H1 (cell line): Measurements from ENCODE around the gene CC2D2A. TPM values are rescaled to one million over a fixed set of nuclear protein-coding genes. Genes with fewer than 3 reads are reported as not detected.

ENCODE experiments used
- BACH1 ChIP-seq: IDR thresholded peaks from 2 replicates; pipeline ENCODE4 v1.6.1; 2012; ENCODE audit warnings: low read length, improper control_type of control experiment
- BRCA1 ChIP-seq: IDR thresholded peaks from 2 replicates; pipeline ENCODE4 v1.6.1; 2012; ENCODE audit warnings: low read depth, low read length, improper control_type of control experiment
- CHD7 ChIP-seq: fragments of 300-600 bp; sonication (generic); IDR thresholded peaks from 2 replicates; pipeline ENCODE4 v1.7.1; 2012; ENCODE audit warnings: low read length, moderate library complexity, mild to moderate bottlenecking, inconsistent platforms; ENCODE audit not compliant: insufficient replicate concordance
- E2F6 ChIP-seq: IDR thresholded peaks from 2 replicates; pipeline ENCODE4 v1.6.1; 2012; ENCODE audit warnings: inconsistent platforms
- KDM5A ChIP-seq: fragments of 200-600 bp; IDR thresholded peaks from 2 replicates; pipeline ENCODE4 v1.7.1; 2012; ENCODE audit warnings: mild to moderate bottlenecking, low read length, inconsistent platforms, mixed read lengths
- PHF8 ChIP-seq: fragments of 200-600 bp; sonication (generic); conservative IDR thresholded peaks from 2 replicates; pipeline ENCODE4 v1.7.1; 2012; ENCODE audit warnings: low read depth, mild to moderate bottlenecking, inconsistent platforms, low read length, moderate library complexity
- RXRA ChIP-seq: IDR thresholded peaks from 2 replicates; pipeline ENCODE4 v1.6.1; 2011; ENCODE audit warnings: low read depth, mild to moderate bottlenecking, low read length, moderate library complexity; ENCODE audit not compliant: insufficient read depth
- SAP30 ChIP-seq: fragments of 300-600 bp; sonication (generic); IDR thresholded peaks from 2 replicates; pipeline ENCODE4 v1.7.1; 2012; ENCODE audit warnings: low read length, moderate library complexity, mild to moderate bottlenecking, inconsistent platforms; ENCODE audit not compliant: insufficient read depth, insufficient replicate concordance
- polyA plus RNA-seq, 7 experiments: library from polyadenylated mRNA; depleted of rRNA in 3 of 7; stranded (reverse) in 5 of 7; unstranded in 2 of 7; fragments of >200 nt in 5 of 7; fragments of 200-250 nt in 2 of 7; gene quantifications; 1 replicate in 5 of 7; 2 replicates in 1 of 7; 4 replicates in 1 of 7; pipeline versions ENCODE4 v1.2.1 to v1.2.3, GENCODE V29; 2011 to 2013; ENCODE audit warnings: missing spikeins in 2 of 7, mixed read lengths in 2 of 7
- total RNA-seq: library from RNA; stranded (reverse); fragmentation: NEBNext Ultra II Directional; extraction: Animal tissue kit (Norgen Biotek cat#: 25700); gene quantifications from 2 replicates; pipeline ENCODE4 v1.2.1, GENCODE V29; 2021

Gene CC2D2A
- total and polyA plus RNA-seq, 2 of the 8 experiments (the other 6 are each of a cell fraction or from before 2014, with no cell fraction given): 11.0 to 12.2 TPM

- TF ChIP-seq CHD7 (no peak), PHF8 (no peak), BRCA1 (no peak), KDM5A (no peak), RXRA (no peak), BACH1 (no peak), SAP30 (no peak), E2F6 (no peak)
Measured at GRCh38 chr4:15466596-15466995, 3.1 kb upstream of the CC2D2A start (continued).
